Ovary (tissue), 3 donors: Measurements from ENCODE around the gene CYP4F22.
"Not testable (repeated sequence)": the region's sequence is repeated elsewhere in the genome, so short reads cannot be mapped to it uniquely, and the experiment has no call there.

Experiments used
- POLR2A ChIP-seq: fragments of 450-650 bp; IDR thresholded peaks from one replicate; pipeline ENCODE4 v1.6.1; 2017; ENCODE audit warnings: antibody characterized with exemption, mild to moderate bottlenecking, moderate library complexity
- TF ChIP-seq, protein P1 (sequence below), 3 donors: fragments of 450-650 bp in 2 of 3; fragments of 200-600 bp in 1 of 3; IDR thresholded peaks; one replicate each; pipeline versions ENCODE4 v1.5.1 to v1.8.0; 2016 to 2022; ENCODE audit warnings: antibody characterized with exemption in 3 of 3, mild to moderate bottlenecking in 1 of 3
- donor health status: DM: no; HTN: no; CAD: no.

GRCh38 chr19:15593766-15594165 lies 85.4 kb downstream of the CYP4F22 start:
- TF ChIP-seq, protein P1, sequence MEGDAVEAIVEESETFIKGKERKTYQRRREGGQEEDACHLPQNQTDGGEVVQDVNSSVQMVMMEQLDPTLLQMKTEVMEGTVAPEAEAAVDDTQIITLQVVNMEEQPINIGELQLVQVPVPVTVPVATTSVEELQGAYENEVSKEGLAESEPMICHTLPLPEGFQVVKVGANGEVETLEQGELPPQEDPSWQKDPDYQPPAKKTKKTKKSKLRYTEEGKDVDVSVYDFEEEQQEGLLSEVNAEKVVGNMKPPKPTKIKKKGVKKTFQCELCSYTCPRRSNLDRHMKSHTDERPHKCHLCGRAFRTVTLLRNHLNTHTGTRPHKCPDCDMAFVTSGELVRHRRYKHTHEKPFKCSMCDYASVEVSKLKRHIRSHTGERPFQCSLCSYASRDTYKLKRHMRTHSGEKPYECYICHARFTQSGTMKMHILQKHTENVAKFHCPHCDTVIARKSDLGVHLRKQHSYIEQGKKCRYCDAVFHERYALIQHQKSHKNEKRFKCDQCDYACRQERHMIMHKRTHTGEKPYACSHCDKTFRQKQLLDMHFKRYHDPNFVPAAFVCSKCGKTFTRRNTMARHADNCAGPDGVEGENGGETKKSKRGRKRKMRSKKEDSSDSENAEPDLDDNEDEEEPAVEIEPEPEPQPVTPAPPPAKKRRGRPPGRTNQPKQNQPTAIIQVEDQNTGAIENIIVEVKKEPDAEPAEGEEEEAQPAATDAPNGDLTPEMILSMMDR (IDR thresholded peaks at IDR 0.05), result not testable (repeated sequence)
- TF ChIP-seq POLR2A, result not testable (repeated sequence)
